Adrenal gland (tissue), 5 donors: ENCODE results near the gene ATP11A.

Source experiments
- CTCF ChIP-seq, 6 experiments: fragments of 450-650 bp in 4 of 6; fragments of 200-600 bp in 2 of 6; sonication (generic) in 1 of 6; IDR thresholded peaks; 1 replicate in 5 of 6; 2 replicates in 1 of 6; pipeline versions ENCODE4 v1.5.1 to v1.8.0; 2016 to 2021; ENCODE audit warnings: antibody characterized with exemption in 6 of 6, mild to moderate bottlenecking in 2 of 6, moderate library complexity in 1 of 6
- POLR2A ChIP-seq, 2 donors: fragments of 450-650 bp; IDR thresholded peaks; one replicate each; pipeline ENCODE4 v1.6.1; 2017; ENCODE audit warnings: antibody characterized with exemption in 2 of 2, mild to moderate bottlenecking in 2 of 2, moderate library complexity in 1 of 2
- donor health status: DM: no; HTN: no; CAD: no.

- no peak for TF ChIP-seq CTCF (IDR thresholded peaks at IDR 0.05)
- TF ChIP-seq POLR2A (IDR thresholded peaks at IDR 0.05) = no peak
These were observed 5.3 kb downstream of the ATP11A start for GRCh38 chr13:112695121-112695520.
